HG02852 (cell line): Measurements from ENCODE around the gene HIVEP3.
"Not testable (repeated sequence)": the region's sequence is repeated elsewhere in the genome, so short reads cannot be mapped to it uniquely, and the experiment has no call there.

Experiments
- ATAC-seq: cut with Tn5 transposase; IDR thresholded peaks from one replicate; pipeline ENCODE4 v1.9.1; 2021; ENCODE audit warnings: mild to moderate bottlenecking, moderate library complexity; ENCODE audit not compliant: unreplicated experiment

HIVEP3 gene

DNA sequence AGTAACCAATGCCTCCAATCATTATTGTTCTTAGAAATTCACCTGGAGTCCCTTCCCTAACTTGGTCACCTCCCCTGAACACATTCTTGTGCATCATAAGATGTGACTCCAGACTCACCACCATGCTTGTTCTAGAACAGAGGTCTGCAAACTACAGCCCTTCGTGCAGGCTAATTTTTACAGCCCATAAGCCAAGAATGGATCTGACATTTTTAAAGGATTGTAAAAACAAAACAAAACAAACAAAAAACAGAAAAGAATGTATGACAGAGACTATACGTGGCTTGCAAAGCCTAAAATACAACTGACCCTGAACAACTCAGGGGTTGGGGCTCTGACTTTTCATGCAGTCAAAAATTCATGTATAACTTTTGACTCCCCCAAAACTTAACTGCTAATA lies 6.2 kb upstream of the HIVEP3 start:
- no peak for ATAC-seq

DNA sequence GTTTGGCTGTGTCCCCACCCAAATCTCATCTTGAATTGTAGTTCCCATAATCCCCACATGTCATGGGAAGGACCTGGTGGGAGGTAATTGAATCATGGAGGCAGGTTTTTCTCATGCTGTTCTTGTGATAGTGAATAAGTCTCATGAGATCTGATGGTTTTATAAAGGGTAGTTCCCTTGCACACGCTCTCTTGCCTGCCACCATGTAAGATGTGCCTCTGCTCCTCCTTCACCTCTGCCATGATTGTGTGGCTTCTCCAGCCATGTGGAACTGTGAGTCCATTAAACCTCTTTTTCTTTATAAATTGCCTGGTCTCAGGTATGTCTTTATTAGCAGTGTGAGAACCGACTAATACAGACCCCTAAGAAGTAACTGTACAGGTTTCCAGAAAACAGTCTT lies 2.5 kb upstream of the HIVEP3 start:
- not testable (repeated sequence) for ATAC-seq

DNA sequence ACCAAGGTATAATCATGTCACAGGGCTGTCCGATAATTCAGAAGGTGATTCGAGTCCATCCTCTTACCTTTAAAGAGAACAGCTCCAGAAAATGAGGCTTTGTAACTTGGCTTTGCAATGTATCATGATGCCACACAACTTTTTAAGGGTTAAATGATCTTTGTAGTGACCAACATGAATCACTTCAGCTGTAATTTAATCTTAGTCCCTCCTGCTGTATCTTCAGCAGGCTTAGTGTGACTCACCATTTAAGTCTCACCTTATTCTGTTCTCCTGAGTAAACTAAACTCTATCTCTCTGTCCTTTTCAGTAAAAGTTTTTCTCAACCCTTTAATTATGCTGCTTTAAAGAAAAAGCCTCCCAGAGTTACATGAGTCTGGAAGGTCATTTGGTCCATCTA lies 1.9 kb upstream of the HIVEP3 start:
- ATAC-seq: no peak

DNA sequence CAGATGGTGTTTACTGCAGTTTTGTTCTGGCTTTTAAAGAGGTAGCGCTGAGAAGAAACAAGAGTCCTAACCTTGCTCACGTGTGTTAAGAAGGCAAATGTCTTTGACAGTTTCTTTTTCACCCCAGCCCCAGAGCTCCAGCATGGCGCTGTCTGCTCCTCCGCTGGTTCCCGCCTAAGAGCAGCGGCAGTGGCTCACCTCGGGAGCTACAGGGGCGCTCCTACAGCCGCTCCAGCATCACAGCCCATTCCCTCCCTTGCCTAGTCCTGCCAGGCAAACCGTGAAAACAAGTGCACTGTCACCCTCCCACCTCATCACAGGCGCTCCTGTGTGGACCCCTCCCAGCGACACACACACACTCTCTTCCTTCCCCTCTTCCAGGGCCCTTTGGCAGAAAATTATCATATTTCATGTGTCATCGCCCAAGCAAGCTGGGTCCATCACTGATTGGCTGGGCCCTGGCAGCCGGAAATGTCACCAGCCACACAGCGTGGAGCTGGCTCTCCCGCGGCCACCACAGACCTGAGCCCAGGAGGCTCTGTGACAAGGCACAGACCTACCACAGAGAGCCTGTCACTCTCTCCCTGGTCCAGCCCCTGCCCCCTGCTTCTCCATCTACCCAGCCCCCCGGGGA lies 1.2 kb upstream of the HIVEP3 start:
- ATAC-seq: peak; percentile 84

DNA sequence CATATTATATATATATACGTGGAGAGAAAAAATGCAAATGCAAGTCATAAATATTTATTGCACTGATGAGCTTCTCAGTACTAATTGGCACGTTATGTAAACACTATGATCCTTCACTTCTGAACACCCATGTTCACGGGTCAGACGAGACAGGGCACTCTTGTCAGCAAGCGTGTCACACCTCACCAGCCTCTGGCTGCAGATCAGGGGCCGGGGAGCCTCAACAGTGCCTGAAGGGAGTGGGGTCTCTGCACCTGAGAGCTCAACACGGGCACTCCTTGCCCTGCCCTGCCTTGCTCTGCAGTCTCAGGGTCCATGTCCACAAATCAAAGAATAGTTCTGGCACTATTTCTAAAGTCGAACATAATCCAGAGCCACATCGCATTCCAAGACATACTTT lies 409 bp upstream of the HIVEP3 start:
- ATAC-seq: no peak

DNA sequence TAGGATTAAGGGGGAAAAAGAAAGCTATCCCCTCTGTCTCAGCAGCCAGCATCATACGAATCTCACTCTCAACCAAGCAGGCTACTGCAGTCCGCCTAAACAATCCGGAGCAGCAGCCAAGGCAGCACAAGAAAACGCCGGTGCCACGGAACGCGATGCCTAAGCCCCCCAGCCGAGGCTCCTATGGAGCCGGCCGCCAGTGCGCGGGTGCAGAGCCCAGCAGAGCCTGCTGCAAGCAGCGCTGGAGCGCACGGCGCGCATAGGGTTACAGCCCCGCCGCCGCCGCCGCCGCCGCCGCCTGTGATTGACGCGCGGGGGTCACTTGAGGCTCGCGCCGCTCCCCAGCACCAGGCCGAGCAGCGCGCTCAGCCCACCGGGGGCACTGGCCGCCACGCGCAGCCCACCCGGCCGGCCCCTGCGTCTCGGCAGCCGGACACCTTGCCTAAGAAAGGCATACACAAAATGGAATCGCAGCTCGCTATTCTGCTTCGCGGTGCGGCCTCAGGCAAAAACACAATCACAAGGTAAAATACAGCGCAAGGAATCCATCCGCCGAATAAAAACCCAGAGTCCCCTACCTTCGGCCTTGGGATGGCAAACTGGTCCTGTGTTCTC lies 780 bp downstream of the HIVEP3 start:
- no peak for ATAC-seq

DNA sequence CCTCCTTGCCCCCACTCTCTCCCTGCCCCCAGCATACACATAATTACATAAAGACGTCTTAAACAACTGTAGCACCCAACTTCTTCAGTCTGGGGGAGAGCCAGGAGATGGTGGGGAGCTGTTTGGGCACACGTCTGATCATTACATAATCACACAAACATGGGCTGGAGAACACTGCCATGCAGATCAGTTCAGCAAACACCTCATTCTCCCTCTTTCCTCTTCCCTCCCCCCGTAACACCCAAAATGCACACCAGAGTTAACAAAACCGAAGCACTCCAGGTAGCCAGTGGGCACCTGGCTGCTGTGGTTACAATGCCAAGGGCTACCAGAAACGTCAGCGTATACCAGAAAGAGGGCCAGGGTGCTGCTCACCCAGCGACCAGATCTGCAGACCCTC lies 1.6 kb downstream of the HIVEP3 start:
- no peak for ATAC-seq

DNA sequence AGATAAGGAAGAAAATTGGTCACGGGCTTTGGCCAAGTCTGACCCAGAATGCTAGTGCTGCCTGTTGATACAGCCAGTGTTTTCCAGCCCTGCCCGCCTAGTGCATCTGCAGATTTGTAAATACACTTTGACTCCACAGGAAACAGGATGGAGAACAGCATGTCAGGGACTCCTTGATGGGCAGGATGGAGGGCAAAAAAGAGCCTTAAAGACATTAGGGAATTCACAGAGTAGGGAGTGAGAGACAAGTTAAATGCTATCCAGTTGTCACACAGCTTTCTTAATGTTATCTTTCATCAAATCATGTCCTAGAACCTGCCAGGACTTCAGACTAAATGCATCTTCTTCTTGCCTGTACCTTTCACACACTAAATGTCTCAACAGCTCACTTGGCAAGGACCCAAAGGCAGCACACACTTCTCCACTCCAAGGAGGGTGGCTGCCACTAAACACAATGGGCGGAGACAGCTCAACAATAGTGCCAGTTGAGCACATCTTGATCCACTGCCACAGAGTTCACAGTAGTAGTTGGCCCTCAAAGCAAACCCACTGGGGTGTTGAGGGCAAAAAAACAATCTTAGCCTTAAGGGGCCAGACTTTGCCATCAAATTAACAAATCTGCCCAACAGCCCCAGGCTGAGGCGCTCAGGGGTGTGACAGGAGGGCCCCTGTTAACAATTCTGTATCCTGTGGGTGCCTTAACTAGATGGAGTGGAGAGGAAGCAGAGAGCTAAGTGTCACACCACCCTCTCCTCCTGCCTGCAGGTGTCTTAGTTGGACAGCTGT lies 2.7 kb downstream of the HIVEP3 start:
- no peak for ATAC-seq

DNA sequence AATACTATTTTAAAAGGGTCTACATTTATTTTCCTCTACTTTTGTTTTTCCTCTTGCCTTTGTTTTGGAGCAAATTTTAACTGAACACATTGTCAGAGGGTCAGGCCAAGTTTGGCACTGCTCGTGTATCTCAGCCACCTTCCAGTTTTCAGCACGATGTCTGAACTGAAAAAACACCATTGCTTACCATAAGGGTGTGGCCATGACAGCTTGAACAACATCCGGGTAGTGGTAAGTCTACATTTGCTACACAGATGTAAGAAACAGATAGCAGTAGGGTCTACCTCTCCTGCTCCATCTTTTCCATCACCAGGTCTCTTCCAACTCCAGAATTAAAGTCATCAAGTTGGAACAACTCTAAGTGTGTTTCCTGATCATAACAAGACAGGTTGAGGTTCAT lies 4.2 kb downstream of the HIVEP3 start:
- no peak for ATAC-seq

DNA sequence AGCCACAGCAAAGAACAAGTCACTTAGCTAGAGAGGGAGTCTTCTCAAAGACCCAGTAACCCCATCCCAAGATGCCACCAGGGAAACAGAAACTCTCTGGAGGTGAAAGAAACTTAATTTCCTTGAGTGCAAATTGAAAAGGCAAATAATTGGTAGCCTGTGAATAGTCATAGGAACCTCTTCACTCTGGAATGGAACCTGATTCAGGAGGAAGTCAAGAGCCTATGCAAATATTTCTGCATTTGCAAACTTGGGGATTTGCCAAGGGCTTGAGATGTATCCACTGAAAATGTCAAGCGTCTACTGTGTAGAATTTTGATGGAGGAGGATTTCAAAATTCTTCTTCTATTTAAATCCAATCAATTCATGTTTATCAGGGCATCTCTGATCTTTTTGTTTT lies 5.7 kb downstream of the HIVEP3 start:
- ATAC-seq: no peak

DNA sequence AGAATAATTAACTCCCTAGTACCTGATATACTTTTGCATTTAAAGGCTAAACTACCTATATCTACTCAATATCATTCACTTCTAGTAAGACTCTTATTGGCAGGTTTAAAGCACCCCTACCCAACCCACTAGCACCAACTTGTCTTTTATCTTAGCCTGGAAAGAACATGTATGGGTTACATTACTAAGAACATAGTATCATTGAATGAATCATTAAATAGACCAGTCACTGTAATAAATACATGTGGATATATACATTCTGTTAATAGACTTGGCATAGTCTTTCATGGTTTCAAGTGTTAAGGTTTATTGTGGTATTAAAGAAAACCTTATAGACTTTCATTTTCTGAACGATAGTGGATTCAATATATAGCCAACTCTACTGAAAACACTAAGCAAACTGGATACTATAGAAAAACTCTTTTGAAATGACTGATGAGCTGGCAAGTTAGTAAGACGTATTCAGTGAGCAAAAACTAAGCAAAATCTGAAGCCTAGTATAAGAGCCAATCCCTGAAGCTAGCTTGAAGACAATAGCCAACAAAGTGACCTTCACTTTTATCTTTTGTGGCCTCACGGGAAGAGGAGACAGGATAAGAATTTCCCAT lies 10.3 kb downstream of the HIVEP3 start:
- ATAC-seq: no peak

DNA sequence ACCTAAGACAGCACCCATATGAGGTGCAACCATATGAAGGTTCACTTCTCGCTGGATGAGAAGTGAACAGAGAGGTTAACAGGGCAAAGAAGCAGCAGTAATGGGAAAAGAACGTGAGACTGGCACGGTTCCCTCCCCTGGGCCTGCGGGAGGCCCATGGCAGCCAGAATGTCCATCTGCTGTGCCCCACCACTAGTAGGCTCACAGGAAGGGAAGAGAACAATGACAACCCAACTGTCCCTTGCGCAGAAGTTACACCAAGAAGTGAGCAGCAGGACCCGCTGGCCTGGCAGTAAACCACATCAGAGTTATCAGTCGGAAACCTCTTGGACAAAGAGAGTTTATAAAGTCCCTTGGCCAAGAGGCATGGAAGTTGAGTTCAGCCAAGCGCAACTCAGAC lies 11.3 kb downstream of the HIVEP3 start:
- no peak for ATAC-seq

DNA sequence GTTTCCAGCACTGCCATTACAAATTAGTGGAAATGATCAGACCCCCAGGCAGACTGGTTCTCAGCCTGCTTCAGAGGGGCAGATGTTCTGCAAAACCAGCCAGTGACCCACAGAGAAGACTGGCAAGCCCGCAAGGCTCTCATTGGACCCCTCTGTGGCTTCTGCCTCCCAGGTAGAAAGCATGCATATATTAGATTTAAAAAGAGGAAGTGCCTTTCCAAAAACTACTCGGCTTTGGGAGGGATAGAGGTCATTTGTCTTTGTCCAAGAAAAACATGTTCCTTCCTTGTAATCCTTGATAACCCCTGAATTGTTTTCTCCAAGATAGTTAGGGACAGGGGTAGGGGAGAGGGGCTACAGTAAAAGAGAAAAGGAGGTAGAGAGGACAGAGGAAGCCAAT lies 11.8 kb downstream of the HIVEP3 start:
- ATAC-seq: no peak

DNA sequence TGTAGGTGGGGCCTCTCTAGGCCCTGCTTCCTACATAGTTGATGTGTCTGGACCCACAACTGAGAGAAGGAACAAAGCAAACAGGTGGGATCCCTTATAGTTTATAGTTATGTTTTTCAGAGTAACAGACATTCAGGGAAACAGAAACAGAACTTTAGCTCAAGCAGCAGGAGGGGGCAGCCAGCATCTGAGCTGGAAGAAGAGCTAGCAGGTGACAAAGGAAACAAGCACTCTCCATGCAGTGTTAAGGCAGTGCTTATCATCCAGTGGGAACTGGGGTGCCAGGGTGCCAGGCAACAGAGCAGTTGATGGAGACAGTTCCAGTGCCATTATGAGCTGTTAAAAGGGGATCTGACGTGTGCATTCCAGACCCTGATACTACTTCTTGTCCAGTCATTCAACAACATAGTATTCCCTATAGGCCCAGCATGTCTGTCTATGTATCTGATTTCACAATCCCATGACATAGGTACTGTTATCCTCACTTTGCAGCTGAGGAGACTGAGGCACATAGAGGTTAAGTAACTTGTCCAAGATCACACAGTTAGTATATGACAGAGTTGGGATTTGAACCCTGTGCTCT lies 13.5 kb downstream of the HIVEP3 start:
- no peak for ATAC-seq

DNA sequence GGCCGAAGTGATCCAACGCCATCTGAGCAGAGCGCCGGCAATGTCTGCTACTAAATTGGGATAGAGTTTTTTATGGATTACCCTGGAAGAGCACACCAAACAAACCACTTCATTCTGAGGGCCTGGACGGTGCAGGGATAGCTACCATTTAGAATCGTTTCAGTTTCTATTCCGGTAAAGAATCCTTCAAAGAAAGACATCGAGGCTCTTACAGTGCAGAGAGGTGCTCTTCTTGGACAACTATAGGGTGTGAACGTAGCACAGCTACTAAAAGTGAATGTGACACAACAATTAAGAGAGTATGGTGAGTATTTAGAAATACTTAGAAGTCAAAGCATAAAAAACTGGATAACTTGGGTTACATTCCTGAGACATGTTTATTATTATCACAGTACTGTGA lies 16.1 kb downstream of the HIVEP3 start:
- no peak for ATAC-seq

DNA sequence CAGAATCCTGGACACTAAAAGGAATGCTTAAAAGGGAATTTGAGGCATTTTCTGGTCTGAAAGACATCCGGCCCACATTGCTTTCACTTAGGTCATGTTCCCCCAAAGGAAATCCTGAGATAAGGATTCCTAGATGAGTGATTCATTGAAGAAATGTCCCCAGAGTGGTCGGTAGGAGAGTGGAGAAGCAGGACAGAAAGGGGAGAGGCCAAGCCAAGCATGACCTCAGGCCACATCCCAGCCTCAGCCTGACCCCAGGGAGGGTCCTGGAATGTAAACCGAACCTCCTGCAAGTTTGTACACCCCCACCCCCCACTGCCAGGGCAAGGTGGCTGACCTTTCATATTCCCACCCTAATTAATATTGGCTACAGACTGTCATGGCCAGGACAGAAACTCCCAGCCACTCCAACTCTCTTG lies 16.6 kb downstream of the HIVEP3 start:
- no peak for ATAC-seq

DNA sequence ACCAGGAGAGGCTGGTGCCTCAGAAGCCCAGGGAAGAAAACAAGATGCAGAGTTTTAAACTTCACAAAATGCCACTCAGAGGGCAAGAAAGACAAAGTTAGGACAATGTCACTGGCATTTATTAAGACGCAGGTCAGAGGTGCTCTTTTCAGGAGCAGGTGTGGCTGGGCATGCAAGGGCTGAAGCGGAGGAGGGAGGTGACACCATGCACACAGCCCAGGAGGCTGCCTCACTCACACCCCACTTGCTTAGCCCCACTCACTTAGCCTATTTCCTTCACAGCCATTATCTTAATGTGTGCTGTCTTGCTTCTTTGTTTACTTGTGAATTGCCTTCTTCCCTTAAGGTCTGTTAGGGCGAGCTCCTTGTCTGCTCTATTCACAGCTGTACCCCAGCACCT lies 17.2 kb downstream of the HIVEP3 start:
- no peak for ATAC-seq

DNA sequence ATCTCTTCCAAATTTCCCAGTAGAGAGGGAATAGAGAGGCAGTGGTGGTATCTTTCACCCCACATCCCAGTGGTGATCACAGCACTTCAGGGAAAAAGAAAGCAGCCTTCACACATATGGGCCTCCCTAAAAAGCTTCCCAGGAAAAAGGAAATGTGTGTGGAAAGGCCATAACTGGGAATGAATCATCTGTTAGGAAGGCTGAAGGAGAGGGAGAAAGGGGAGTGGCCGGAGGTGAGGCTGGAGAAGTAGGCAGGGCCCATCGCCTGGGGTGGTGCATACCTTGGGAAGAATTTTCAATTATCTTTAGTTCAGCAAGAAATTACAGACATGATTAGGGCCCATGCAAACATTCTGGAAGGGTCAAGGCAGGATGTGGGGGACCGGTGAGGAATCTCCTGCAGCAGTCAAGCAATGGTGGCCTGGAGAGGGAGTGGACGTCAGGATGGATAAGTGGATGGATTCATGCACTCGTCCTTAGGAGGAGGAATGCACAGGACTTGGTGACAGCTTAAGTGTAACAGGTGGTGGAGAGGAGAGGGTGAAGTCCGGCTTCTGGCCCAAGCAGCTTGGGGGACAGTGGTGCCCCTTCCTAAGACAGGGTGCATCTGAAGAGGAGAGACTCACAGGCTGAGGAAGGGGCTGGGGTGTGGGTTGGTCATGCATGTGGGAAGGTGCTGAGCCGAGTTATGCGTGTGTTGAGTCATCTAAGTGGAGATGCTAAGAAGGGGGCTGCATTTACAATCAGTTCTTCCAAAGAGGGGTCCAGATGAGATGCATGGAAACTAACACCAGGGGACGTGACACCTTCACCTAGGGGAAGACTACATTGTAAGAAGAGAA lies 17.9 kb downstream of the HIVEP3 start:
- ATAC-seq: no peak

DNA sequence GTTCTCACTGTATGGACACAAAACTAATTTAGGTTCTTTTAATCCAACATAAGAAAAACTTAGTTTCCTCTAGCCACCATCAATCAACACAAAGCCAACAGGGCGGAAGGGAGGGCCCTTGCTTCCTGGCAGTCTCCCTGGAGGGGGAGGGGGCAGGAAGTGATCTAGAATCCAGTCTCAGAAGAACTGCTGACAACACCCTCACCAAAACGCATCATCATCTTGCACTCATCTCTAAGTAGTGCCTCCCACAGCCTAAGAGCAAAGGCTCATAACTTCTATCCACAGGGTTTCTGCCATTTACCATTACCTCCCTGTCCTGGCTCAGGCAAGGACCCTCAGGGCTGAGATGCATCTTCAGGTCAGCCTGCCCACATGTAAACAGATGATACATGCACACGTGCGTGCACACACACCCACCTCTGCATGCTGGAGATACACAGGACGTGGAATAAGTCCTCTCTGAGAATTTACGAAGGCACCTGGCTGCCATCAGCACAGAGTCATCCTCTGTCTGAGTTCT lies 20.5 kb downstream of the HIVEP3 start:
- ATAC-seq: no peak

DNA sequence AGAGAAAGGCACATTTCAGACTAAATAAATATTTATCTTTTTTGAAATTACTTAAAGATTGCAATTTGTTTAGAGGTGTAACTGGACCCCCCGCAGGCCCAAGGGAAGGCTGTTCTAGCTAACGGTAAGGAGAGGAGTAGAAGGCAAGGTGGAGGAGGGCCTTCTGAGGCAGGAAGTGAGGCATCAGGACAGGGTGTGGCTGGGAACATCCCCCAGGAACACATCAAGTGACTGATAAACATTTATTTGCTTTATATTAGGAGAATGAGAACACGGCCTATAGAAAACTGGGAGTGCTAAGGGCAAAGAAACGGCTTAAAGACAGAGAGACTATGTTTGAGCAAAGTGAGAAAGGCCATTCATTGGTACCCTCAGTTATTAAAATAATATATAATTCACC lies 23.2 kb downstream of the HIVEP3 start:
- no peak for ATAC-seq
